H1 (cell line): ENCODE measurements around the gene RARB.

Source experiments
- CTCF ChIP-seq, 3 experiments: IDR thresholded peaks; 1 replicate in 2 of 3; 2 replicates in 1 of 3; pipeline versions ENCODE4 v1.5.1 to v1.6.1; 2011; ENCODE audit warnings: low read length in 3 of 3, mild to moderate bottlenecking in 3 of 3, inconsistent platforms in 2 of 3, low read depth in 1 of 3, moderate library complexity in 1 of 3; ENCODE audit not compliant: insufficient read depth in 1 of 3; ENCODE audit errors: control extremely low read depth in 1 of 3
- POLR2A ChIP-seq, 2 experiments: IDR thresholded peaks; 1 replicate in 1 of 2; 2 replicates in 1 of 2; pipeline ENCODE4 v1.6.1; 2011; ENCODE audit warnings: low read depth in 2 of 2, low read length in 2 of 2, mild to moderate bottlenecking in 2 of 2; ENCODE audit errors: control extremely low read depth in 1 of 2
- POLR2AphosphoS5 ChIP-seq: IDR thresholded peaks from 2 replicates; pipeline ENCODE4 v1.6.1; 2011; ENCODE audit warnings: low read depth, low read length
- RXRA ChIP-seq: IDR thresholded peaks from 2 replicates; pipeline ENCODE4 v1.6.1; 2011; ENCODE audit warnings: low read depth, mild to moderate bottlenecking, low read length, moderate library complexity; ENCODE audit not compliant: insufficient read depth
- TAF1 ChIP-seq: IDR thresholded peaks from 2 replicates; pipeline ENCODE4 v1.6.1; 2011; ENCODE audit warnings: mild to moderate bottlenecking, low read depth, low read length
- TBP ChIP-seq: IDR thresholded peaks from 2 replicates; pipeline ENCODE4 v1.6.1; 2011; ENCODE audit warnings: low read depth, low read length, improper control_type of control experiment
- USF2 ChIP-seq: IDR thresholded peaks from 2 replicates; pipeline ENCODE4 v1.6.1; 2011; ENCODE audit warnings: low read length, improper control_type of control experiment

- TF ChIP-seq TBP: no peak
- no peak for TF ChIP-seq CTCF (IDR thresholded peaks at IDR 0.05; ENCODE audit: control extremely low read depth in 1 of 3, insufficient read depth in 1 of 3, low read depth in 1 of 3, low read length in 3 of 3)
- no peak for TF ChIP-seq POLR2AphosphoS5
- no peak for TF ChIP-seq USF2
- TF ChIP-seq POLR2A (IDR thresholded peaks at IDR 0.05; ENCODE audit: control extremely low read depth in 1 of 2, low read depth in 2 of 2, low read length in 2 of 2): no peak
- TF ChIP-seq RXRA: no peak
- TF ChIP-seq TAF1: no peak
These were observed 24.7 kb downstream of the RARB start for GRCh38 chr3:25452740-25453139.
